B cell (primary cell): ENCODE results near the gene FOXB2. TPM values are rescaled to one million over a fixed set of nuclear protein-coding genes. Genes with fewer than 3 reads are reported as not detected.
A peak's percentile ranks its signal among the peaks of the same experiment; 100 is the strongest.

Experiments
- ATAC-seq: fragments of 200-7000 bp; cut with Tn5 transposase; one replicate; pipeline ENCODE4 v1.10.0; 2021; ENCODE audit warnings: low read depth, mild to moderate bottlenecking, moderate number of reproducible peaks, moderate library complexity
- CTCF ChIA-PET: fragments of 350-600 bp; sonication (Branson Sonifier 250); formaldehyde crosslinking; loops from one replicate; lab custom pipeline; 2021; ENCODE audit warnings: antibody characterized with exemption, inconsistent platforms; lab: Charles Lee
- POLR2A ChIA-PET: fragments of 350-600 bp; sonication (Branson Sonifier 250); formaldehyde crosslinking; loops from one replicate; lab custom pipeline; 2021; ENCODE audit warnings: antibody characterized with exemption; lab: Charles Lee
- DNase-seq: peaks from one replicate; pipeline ENCODE4 v3.0.0; 2013
- H2AFZ ChIP-seq: 2 replicates; pipeline ENCODE4 v1.6.1; 2012; ENCODE audit warnings: mild to moderate bottlenecking, low read depth, low read length; ENCODE audit not compliant: insufficient read depth, poor library complexity, severe bottlenecking
- H3K27ac ChIP-seq, 2 donors: 1 replicate in 1 of 2; 2 replicates in 1 of 2; pipeline ENCODE4 v1.5.1; 2012 to 2013; ENCODE audit warnings: low read length in 2 of 2, mild to moderate bottlenecking in 2 of 2, moderate library complexity in 1 of 2
- H3K27me3 ChIP-seq, 4 experiments: fragments of 200-600 bp in 1 of 4; sonication (generic) in 1 of 4; replicated peaks in 1 of 4; 1 replicate in 2 of 4; 2 replicates in 2 of 4; pipeline versions ENCODE4 v1.6.1 to v1.7.0; 2013 to 2016; ENCODE audit warnings: low read length in 3 of 4, mild to moderate bottlenecking in 2 of 4, mixed read lengths in 1 of 4, moderate library complexity in 1 of 4; ENCODE audit not compliant: insufficient read depth in 4 of 4, control insufficient read depth in 3 of 4; ENCODE audit errors: control extremely low read depth in 1 of 4
- H3K36me3 ChIP-seq, 2 experiments: replicated peaks in 1 of 2; 1 replicate in 1 of 2; 2 replicates in 1 of 2; pipeline versions ENCODE4 v1.6.1 to v1.7.1; 2013; ENCODE audit warnings: low read length in 1 of 2; ENCODE audit not compliant: insufficient read depth in 2 of 2, control insufficient read depth in 1 of 2; ENCODE audit errors: control extremely low read depth in 1 of 2, extremely low read depth in 1 of 2
- H3K4me1 ChIP-seq, 2 donors: fragments of 200-600 bp in 1 of 2; sonication (generic) in 1 of 2; 1 replicate in 1 of 2; 2 replicates in 1 of 2; pipeline versions ENCODE4 v1.5.1 to v1.6.1; 2013 to 2017; ENCODE audit warnings: low read length in 2 of 2; ENCODE audit not compliant: control insufficient read depth in 2 of 2, insufficient read depth in 2 of 2
- H3K4me2 ChIP-seq: replicated peaks from 2 replicates; pipeline ENCODE3; 2012; ENCODE audit warnings: mild to moderate bottlenecking, low read depth, low read length; ENCODE audit not compliant: poor library complexity, severe bottlenecking
- H3K4me3 ChIP-seq, 5 experiments: fragments of 200-600 bp in 1 of 5; sonication (generic) in 1 of 5; 1 replicate in 3 of 5; 2 replicates in 2 of 5; pipeline versions ENCODE4 v1.5.1 to v1.7.0; 2011 to 2016; ENCODE audit warnings: low read length in 4 of 5, mild to moderate bottlenecking in 4 of 5, low read depth in 2 of 5, control low read depth in 1 of 5, moderate library complexity in 1 of 5; ENCODE audit not compliant: insufficient read depth in 1 of 5; ENCODE audit errors: control extremely low read depth in 1 of 5, extremely low read depth in 1 of 5
- H3K79me2 ChIP-seq: fragments of 200-600 bp; sonication (generic); one replicate; pipeline ENCODE4 v1.6.0; 2016; ENCODE audit warnings: low read length; ENCODE audit not compliant: control insufficient read depth, insufficient read depth
- H3K9ac ChIP-seq: fragments of 200-600 bp; sonication (generic); 2 replicates; pipeline ENCODE4 v1.6.1; 2017; ENCODE audit warnings: mild to moderate bottlenecking, low read length, moderate library complexity
- H3K9me3 ChIP-seq, 3 donors: one replicate each; pipeline versions ENCODE4 v1.6.1 to v1.7.1; 2013; ENCODE audit warnings: low read length in 2 of 3; ENCODE audit not compliant: control insufficient read depth in 2 of 3, insufficient read depth in 1 of 3; ENCODE audit errors: control extremely low read depth in 1 of 3
- H4K20me1 ChIP-seq: 2 replicates; pipeline ENCODE4 v1.6.0; 2012; ENCODE audit warnings: mild to moderate bottlenecking, low read length; ENCODE audit not compliant: insufficient read depth, control insufficient read depth, poor library complexity, severe bottlenecking
- H3K27ac Mint-ChIP-seq: one replicate; pipeline ENCODE4 v1.8.0; 2021; ENCODE audit warnings: mixed read lengths
- H3K27me3 Mint-ChIP-seq: one replicate; pipeline ENCODE4 v1.8.0; 2021; ENCODE audit warnings: mixed read lengths
- H3K4me1 Mint-ChIP-seq: one replicate; pipeline ENCODE4 v1.8.0; 2021; ENCODE audit warnings: mixed read lengths
- H3K4me3 Mint-ChIP-seq: one replicate; pipeline ENCODE4 v1.8.0; 2021; ENCODE audit warnings: mixed read lengths
- H3K9me3 Mint-ChIP-seq: one replicate; pipeline ENCODE4 v1.8.0; 2022; ENCODE audit warnings: mixed read lengths; ENCODE audit not compliant: insufficient read depth
- EZH2 ChIP-seq: IDR thresholded peaks from 2 replicates; pipeline ENCODE4 v1.6.1; 2012; ENCODE audit warnings: borderline replicate concordance, low read depth, mild to moderate bottlenecking, moderate library complexity, low read length; ENCODE audit not compliant: insufficient read depth, poor library complexity, severe bottlenecking
- WGBS: methylation state at CpG from one replicate; pipeline ENCODE4 v1.1.5; 2013; ENCODE audit warnings: missing lambda C conversion rate; ENCODE audit not compliant: insufficient coverage; 5-methylcytosine and 5-hydroxymethylcytosine counted together
- intact Hi-C: fragments of 100-400 bp; cut with micrococcal nuclease; formaldehyde crosslinking; loops from one replicate; pipeline ENCODE4 v1.10.0; 2022
- polyA plus RNA-seq: library from polyadenylated mRNA; depleted of rRNA; stranded (reverse); fragments of >200 nt; gene quantifications from 2 replicates; pipeline ENCODE4 v1.2.3, GENCODE V29; 2012
- total RNA-seq, 2 donors: library from RNA; stranded (reverse); fragments of 120-200 nt in 1 of 2; gene quantifications; 1 replicate in 1 of 2; 2 replicates in 1 of 2; pipeline versions ENCODE4 v1.2.3 to v1.2.4, GENCODE V29; 2013 to 2022
- TF ChIP-seq, protein P1 (sequence below): fragments of 200-600 bp; IDR thresholded peaks from one replicate; pipeline ENCODE4 v1.8.0; 2022; ENCODE audit warnings: antibody characterized with exemption, mild to moderate bottlenecking

The FOXB2 gene
- total and polyA plus RNA-seq, 2 donors (not counting 1 experiment from before 2014, with no cell fraction given): not detected

- ChIA-PET POLR2A (no interaction called here), CTCF (no interaction called here)
- Mint-ChIP-seq H3K27ac (no peak overlapping the region), H3K4me1 (peaks cover 26% of the 10 kb centered on the region), H3K9me3 (no peaks in the 10 kb centered on the region), H3K27me3 (peaks cover 57% of the 10 kb centered on the region), H3K4me3 (no peak overlapping the region)
- TF ChIP-seq EZH2: no peak
- TF ChIP-seq, protein P1, sequence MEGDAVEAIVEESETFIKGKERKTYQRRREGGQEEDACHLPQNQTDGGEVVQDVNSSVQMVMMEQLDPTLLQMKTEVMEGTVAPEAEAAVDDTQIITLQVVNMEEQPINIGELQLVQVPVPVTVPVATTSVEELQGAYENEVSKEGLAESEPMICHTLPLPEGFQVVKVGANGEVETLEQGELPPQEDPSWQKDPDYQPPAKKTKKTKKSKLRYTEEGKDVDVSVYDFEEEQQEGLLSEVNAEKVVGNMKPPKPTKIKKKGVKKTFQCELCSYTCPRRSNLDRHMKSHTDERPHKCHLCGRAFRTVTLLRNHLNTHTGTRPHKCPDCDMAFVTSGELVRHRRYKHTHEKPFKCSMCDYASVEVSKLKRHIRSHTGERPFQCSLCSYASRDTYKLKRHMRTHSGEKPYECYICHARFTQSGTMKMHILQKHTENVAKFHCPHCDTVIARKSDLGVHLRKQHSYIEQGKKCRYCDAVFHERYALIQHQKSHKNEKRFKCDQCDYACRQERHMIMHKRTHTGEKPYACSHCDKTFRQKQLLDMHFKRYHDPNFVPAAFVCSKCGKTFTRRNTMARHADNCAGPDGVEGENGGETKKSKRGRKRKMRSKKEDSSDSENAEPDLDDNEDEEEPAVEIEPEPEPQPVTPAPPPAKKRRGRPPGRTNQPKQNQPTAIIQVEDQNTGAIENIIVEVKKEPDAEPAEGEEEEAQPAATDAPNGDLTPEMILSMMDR: no peak
- H3K9ac ChIP-seq: no peak overlapping the region
- no peak overlapping the region for H2AFZ ChIP-seq
- H3K4me1 ChIP-seq: peaks cover 27 to 37% of the 10 kb centered on the region in 2 donors
- H3K27ac ChIP-seq: no peak overlapping the region
- peaks cover 0 to 69% (median 45%) of the 10 kb centered on the region in 4 experiments for H3K27me3 ChIP-seq
- H3K79me2 ChIP-seq: no peaks in the 10 kb centered on the region
- no peaks in the 10 kb centered on the region for H3K36me3 ChIP-seq
- peaks cover 0 to 49% (median 3%) of the 10 kb centered on the region in 3 donors for H3K9me3 ChIP-seq
- H3K4me3 ChIP-seq: no peak overlapping the region
- ATAC-seq (no peak), DNase-seq (peak; percentile 18)
- 8% methylated on average over 42 of the region's 43 CpGs for WGBS
- H3K4me2 ChIP-seq: no peak overlapping the region
- intact Hi-C loops: no loop called here
- H4K20me1 ChIP-seq: no peaks in the 10 kb centered on the region
Measured at GRCh38 chr9:77022783-77023440, 3.5 kb downstream of the FOXB2 start.

- TF ChIP-seq, protein P1: no peak
- no peak for TF ChIP-seq EZH2
- H4K20me1 ChIP-seq: no peaks in the 10 kb centered on the region
- H3K4me1 Mint-ChIP-seq: peaks cover 23% of the 10 kb centered on the region
- H3K9me3 Mint-ChIP-seq: no peaks in the 10 kb centered on the region
- H3K27ac ChIP-seq: no peak overlapping the region
- ChIA-PET CTCF (no interaction called here), POLR2A (no interaction called here)
- DNase-seq (no peak), ATAC-seq (no peak)
- no peaks in the 10 kb centered on the region for H3K36me3 ChIP-seq
- intact Hi-C loops: no loop called here
- no peak overlapping the region for H3K4me3 ChIP-seq
- peaks cover 61% of the 10 kb centered on the region for H3K27me3 Mint-ChIP-seq
- H3K4me1 ChIP-seq: peaks cover 26 to 29% of the 10 kb centered on the region in 2 donors
- no peak overlapping the region for H3K9ac ChIP-seq
- 26% methylated on average over 10 of the region's 10 CpGs for WGBS
- H2AFZ ChIP-seq: no peak overlapping the region
- peaks cover 0 to 42% (median 3%) of the 10 kb centered on the region in 3 donors for H3K9me3 ChIP-seq
- no peak overlapping the region for H3K4me2 ChIP-seq
- peaks cover 0 to 66% (median 38%) of the 10 kb centered on the region in 4 experiments for H3K27me3 ChIP-seq
- H3K4me3 Mint-ChIP-seq: no peak overlapping the region
- H3K27ac Mint-ChIP-seq: no peak overlapping the region
- no peaks in the 10 kb centered on the region for H3K79me2 ChIP-seq
Measured at GRCh38 chr9:77023726-77024125, 4.3 kb downstream of the FOXB2 start.
